Endothelial cell of umbilical vein (primary cell): ENCODE measurements around the gene HNRNPA2B1. TPM values are rescaled to one million over a fixed set of nuclear protein-coding genes. Genes with fewer than 3 reads are reported as not detected.
A peak's percentile ranks its signal among the peaks of the same experiment; 100 is the strongest.

ENCODE experiments used
- BruUV-seq: library from RNA; stranded (reverse); fragments of 400-500 nt; replicated peaks from 2 replicates; lab custom pipeline; 2021; lab: Mats Ljungman, UMichigan
- CTCF ChIA-PET: fragments of 300-600, 350-600 bp; sonication (Branson Sonifier 250); formaldehyde crosslinking; loops from one replicate; lab custom pipeline; 2021; ENCODE audit warnings: antibody characterized with exemption, inconsistent platforms; lab: Charles Lee
- POLR2A ChIA-PET: fragments of 300-600, 350-600 bp; sonication (Branson Sonifier 250); formaldehyde crosslinking; loops from one replicate; lab custom pipeline; 2021; ENCODE audit warnings: antibody characterized with exemption, inconsistent platforms; lab: Charles Lee
- DNase-seq: peaks from one replicate; pipeline ENCODE4 v3.0.0-alpha.2; 2011; ENCODE audit warnings: low read depth, low spot score
- FAIRE-seq: peaks from 2 replicates; lab custom pipeline; 2011; peaks lifted over from hg19 to GRCh38; lab: Jason Lieb, UNC
- H2AFZ ChIP-seq: 2 replicates; pipeline ENCODE4 v1.6.0; 2012; ENCODE audit warnings: low read depth, low read length, control low read depth, inconsistent platforms
- H3K27ac ChIP-seq: 2 replicates; pipeline ENCODE4 v1.5.1; 2011; ENCODE audit warnings: low read depth, mild to moderate bottlenecking, control low read depth, low read length, moderate library complexity; ENCODE audit not compliant: insufficient read depth
- H3K27me3 ChIP-seq, 2 experiments: 2 replicates each; pipeline versions ENCODE4 v1.6.0 to v1.6.1; 2011; ENCODE audit warnings: low read length in 2 of 2, mixed read lengths in 1 of 2; ENCODE audit not compliant: control insufficient read depth in 2 of 2, insufficient read depth in 2 of 2
- H3K36me3 ChIP-seq, 2 experiments: 2 replicates in 1 of 2; 3 replicates in 1 of 2; pipeline ENCODE4 v1.5.1; 2011; ENCODE audit warnings: low read length in 2 of 2, mild to moderate bottlenecking in 1 of 2, moderate library complexity in 1 of 2; ENCODE audit not compliant: control insufficient read depth in 2 of 2, insufficient read depth in 2 of 2; ENCODE audit errors: extremely low read depth in 1 of 2
- H3K4me1 ChIP-seq: 3 replicates; pipeline ENCODE4 v1.5.1; 2011; ENCODE audit warnings: mild to moderate bottlenecking, low read length; ENCODE audit not compliant: control insufficient read depth, insufficient read depth; ENCODE audit errors: extremely low read depth
- H3K4me2 ChIP-seq: 2 replicates; pipeline ENCODE4 v1.6.1; 2011; ENCODE audit warnings: low read length, control low read depth, mixed read lengths; ENCODE audit not compliant: insufficient read depth
- H3K4me3 ChIP-seq, 3 experiments: fragments of 200-600 bp in 1 of 3; sonication (generic), shearing (Covaris generic) in 1 of 3; replicated peaks in 1 of 3; 2 replicates each; pipeline ENCODE4 v1.5.1; 2011 to 2016; ENCODE audit warnings: control low read depth in 3 of 3, low read length in 3 of 3, mild to moderate bottlenecking in 2 of 3, inconsistent platforms in 1 of 3, low read depth in 1 of 3, moderate library complexity in 1 of 3; ENCODE audit not compliant: insufficient read depth in 1 of 3
- H3K79me2 ChIP-seq: 2 replicates; pipeline ENCODE4 v1.6.0; 2012; ENCODE audit warnings: low read length, inconsistent platforms; ENCODE audit not compliant: control insufficient read depth, insufficient read depth
- H3K9ac ChIP-seq: replicated peaks from 2 replicates; pipeline ENCODE3; 2011; ENCODE audit warnings: low read length, control low read depth; ENCODE audit not compliant: insufficient read depth; ENCODE audit errors: extremely low read depth
- H3K9me1 ChIP-seq: replicated peaks from 3 replicates; pipeline ENCODE4 v1.6.0; 2011; ENCODE audit warnings: mild to moderate bottlenecking, low read length; ENCODE audit not compliant: control insufficient read depth, insufficient read depth; ENCODE audit errors: extremely low read depth
- H3K9me3 ChIP-seq: replicated peaks from 2 replicates; pipeline ENCODE4 v1.5.1; 2012; ENCODE audit warnings: low read length, inconsistent platforms; ENCODE audit not compliant: control insufficient read depth, insufficient read depth
- H4K20me1 ChIP-seq: replicated peaks from 2 replicates; pipeline ENCODE3; 2011; ENCODE audit warnings: mild to moderate bottlenecking, low read length; ENCODE audit not compliant: control insufficient read depth, insufficient read depth; ENCODE audit errors: extremely low read depth
- EZH2 ChIP-seq: IDR thresholded peaks from 2 replicates; pipeline ENCODE4 v1.6.1; 2012; ENCODE audit warnings: borderline replicate concordance, low read depth, mild to moderate bottlenecking, moderate library complexity, low read length, inconsistent platforms; ENCODE audit not compliant: severe bottlenecking
- FOS ChIP-seq: IDR thresholded peaks from 2 replicates; pipeline ENCODE4 v1.6.1; 2011; ENCODE audit warnings: mild to moderate bottlenecking, low read length, moderate library complexity, borderline replicate concordance; ENCODE audit not compliant: insufficient read depth
- GATA2 ChIP-seq: IDR thresholded peaks from 2 replicates; pipeline ENCODE4 v1.7.0; 2011; ENCODE audit warnings: low read depth, mild to moderate bottlenecking, moderate library complexity, mixed read lengths, low read length; ENCODE audit not compliant: insufficient read length, insufficient read depth
- JUN ChIP-seq: IDR thresholded peaks from 2 replicates; pipeline ENCODE4 v1.6.1; 2011; ENCODE audit warnings: borderline replicate concordance, low read depth; ENCODE audit not compliant: insufficient read length, insufficient read depth
- MYC ChIP-seq: IDR thresholded peaks from one replicate; pipeline ENCODE4 v1.6.1; 2011; ENCODE audit warnings: mild to moderate bottlenecking, low read depth, low read length
- POLR2A ChIP-seq: IDR thresholded peaks from 2 replicates; pipeline ENCODE4 v1.6.1; 2012; ENCODE audit warnings: low read depth, mild to moderate bottlenecking, control low read depth, low read length
- POLR2AphosphoS5 ChIP-seq: IDR thresholded peaks from 2 replicates; pipeline ENCODE4 v1.6.1; 2012; ENCODE audit warnings: low read depth, mild to moderate bottlenecking, control low read depth, low read length, moderate library complexity; ENCODE audit not compliant: insufficient read depth
- dilution Hi-C: fragments of 300-500 bp; cut with MboI; formaldehyde crosslinking; loops from one replicate; pipeline ENCODE4 v1.15.0; 2019; ENCODE audit warnings: low sequenced_read_pairs; ENCODE audit not compliant: extremely low pct_ligation_motif_present
- intact Hi-C: fragments of 100-400 bp; cut with micrococcal nuclease; formaldehyde crosslinking; loops from one replicate; pipeline ENCODE4 v1.10.0; 2022
- polyA plus RNA-seq, 4 experiments: library from polyadenylated mRNA; depleted of rRNA in 3 of 4; stranded (reverse) in 3 of 4; unstranded in 1 of 4; fragments of >200 nt; gene quantifications; 2 replicates each; pipeline versions ENCODE4 v1.2.1 to v1.2.3, GENCODE V29; 2011 to 2012; ENCODE audit warnings: missing spikeins in 1 of 4
- total RNA-seq: library from RNA; stranded (reverse); gene quantifications from 2 replicates; pipeline ENCODE4 v1.2.3, GENCODE V29; 2021
- TF ChIP-seq, protein P1 (sequence below): IDR thresholded peaks from 2 replicates; pipeline ENCODE4 v1.6.1; 2011; ENCODE audit not compliant: insufficient read depth, insufficient read length
- TF ChIP-seq, protein P2 (sequence below), 2 donors: IDR thresholded peaks; 1 replicate in 1 of 2; 2 replicates in 1 of 2; pipeline ENCODE4 v1.5.1; 2011; ENCODE audit warnings: low read length in 2 of 2, mild to moderate bottlenecking in 2 of 2, moderate library complexity in 2 of 2, control low read depth in 1 of 2, inconsistent platforms in 1 of 2, low read depth in 1 of 2; ENCODE audit not compliant: insufficient read depth in 1 of 2; ENCODE audit errors: extremely low read depth in 1 of 2

HNRNPA2B1 gene
- total and polyA plus RNA-seq, 2 donors (not counting 3 experiments of a cell fraction or from before 2014, with no cell fraction given), result 198 to 703 TPM

DNA sequence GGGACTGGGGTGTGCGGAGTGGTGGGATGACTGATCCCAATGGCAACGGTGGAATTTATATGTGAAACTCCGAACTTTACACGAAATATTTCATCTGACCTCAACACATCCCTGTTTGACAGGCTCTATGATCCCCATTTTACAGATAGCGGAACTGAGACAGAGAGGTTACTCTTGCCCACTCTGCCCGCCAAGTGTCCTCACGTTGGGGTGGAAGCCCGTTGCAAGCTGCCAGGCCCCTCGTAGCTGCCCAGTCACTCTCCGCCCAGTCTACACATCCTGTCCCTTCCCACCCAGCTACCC, 48.9 kb downstream of the HNRNPA2B1 start:
- Histone ChIP-seq H3K27ac (peak overlapping the region; percentile 19), H2AFZ (peak overlapping the region; percentile 98), H3K4me2 (peak overlapping the region; percentile 57), H3K4me1 (peaks cover 39% of the 10 kb centered on the region), H3K9ac (peak overlapping the region; percentile 28), H3K9me3 (no peaks in the 10 kb centered on the region), H3K9me1 (no peaks in the 10 kb centered on the region), H3K79me2 (peaks cover 37% of the 10 kb centered on the region), H3K27me3 (peaks cover 0 to 4% of the 10 kb centered on the region in 2 experiments), H3K36me3 (no peaks in the 10 kb centered on the region), H4K20me1 (no peaks in the 10 kb centered on the region), H3K4me3 (peak overlapping the region in 2 of 3 experiments; percentile 68 to 71)
- no TSS peak for BruUV-seq
- intact Hi-C loops, result loop anchor here (5.0 to 10.0 kb wide), 6 partner anchors 59 to 963 kb away; no protein-coding TSS in a partner anchor
- CTCF ChIA-PET, result interaction anchor here (0.9 to 1.7 kb wide), 16 partner anchors 16 to 516 kb away, joined by 3 to 19 read pairs (median 4); partner anchors contain the start of gene HNRNPA2B1
- DNase-seq, result no peak
- dilution Hi-C loops, result no loop called here
- POLR2A ChIA-PET, result interaction anchor here (0.7 to 1.7 kb wide), 8 partner anchors 9 to 50 kb away, joined by 3 to 8 read pairs (median 6); partner anchors contain the start of gene CBX3
- TF ChIP-seq MYC (no peak), FOS (no peak), EZH2 (no peak), POLR2AphosphoS5 (no peak), GATA2 (no peak), POLR2A (no peak), JUN (no peak)
- TF ChIP-seq, protein P1, sequence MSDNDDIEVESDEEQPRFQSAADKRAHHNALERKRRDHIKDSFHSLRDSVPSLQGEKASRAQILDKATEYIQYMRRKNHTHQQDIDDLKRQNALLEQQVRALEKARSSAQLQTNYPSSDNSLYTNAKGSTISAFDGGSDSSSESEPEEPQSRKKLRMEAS, result no peak
- TF ChIP-seq, protein P2, sequence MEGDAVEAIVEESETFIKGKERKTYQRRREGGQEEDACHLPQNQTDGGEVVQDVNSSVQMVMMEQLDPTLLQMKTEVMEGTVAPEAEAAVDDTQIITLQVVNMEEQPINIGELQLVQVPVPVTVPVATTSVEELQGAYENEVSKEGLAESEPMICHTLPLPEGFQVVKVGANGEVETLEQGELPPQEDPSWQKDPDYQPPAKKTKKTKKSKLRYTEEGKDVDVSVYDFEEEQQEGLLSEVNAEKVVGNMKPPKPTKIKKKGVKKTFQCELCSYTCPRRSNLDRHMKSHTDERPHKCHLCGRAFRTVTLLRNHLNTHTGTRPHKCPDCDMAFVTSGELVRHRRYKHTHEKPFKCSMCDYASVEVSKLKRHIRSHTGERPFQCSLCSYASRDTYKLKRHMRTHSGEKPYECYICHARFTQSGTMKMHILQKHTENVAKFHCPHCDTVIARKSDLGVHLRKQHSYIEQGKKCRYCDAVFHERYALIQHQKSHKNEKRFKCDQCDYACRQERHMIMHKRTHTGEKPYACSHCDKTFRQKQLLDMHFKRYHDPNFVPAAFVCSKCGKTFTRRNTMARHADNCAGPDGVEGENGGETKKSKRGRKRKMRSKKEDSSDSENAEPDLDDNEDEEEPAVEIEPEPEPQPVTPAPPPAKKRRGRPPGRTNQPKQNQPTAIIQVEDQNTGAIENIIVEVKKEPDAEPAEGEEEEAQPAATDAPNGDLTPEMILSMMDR (IDR thresholded peaks at IDR 0.05; ENCODE audit: extremely low read depth in 1 of 2, insufficient read depth in 1 of 2, low read depth in 1 of 2, low read length in 2 of 2), result no peak
- FAIRE-seq, result no peak
